LNCAP (cell line): Measurements from ENCODE around the gene BLMH.

Source experiments
- TF ChIP-seq, protein P1 (sequence below): fragments of 450-650 bp; IDR thresholded peaks from 2 replicates; pipeline ENCODE4 v1.5.1; 2017; ENCODE audit warnings: mild to moderate bottlenecking

Gene BLMH

DNA sequence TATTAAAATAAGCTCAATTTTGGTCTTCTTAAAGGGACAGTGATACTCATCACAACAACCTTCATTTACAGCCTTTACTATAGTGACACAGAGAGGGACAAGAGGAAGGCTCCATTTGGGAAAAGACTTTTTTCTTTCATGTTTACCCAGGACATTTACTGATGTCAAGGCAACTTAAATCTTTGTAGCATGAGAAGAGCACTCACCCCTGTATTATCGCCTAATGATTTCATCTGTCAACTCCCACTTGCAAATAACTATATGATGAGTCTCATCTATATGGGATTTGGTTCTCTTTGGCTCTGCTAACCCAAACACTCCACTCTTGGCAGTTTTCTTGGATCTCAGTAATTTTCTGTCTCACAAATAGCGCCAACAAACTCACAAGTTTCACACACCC lies 24.1 kb downstream of the BLMH start:
- TF ChIP-seq, protein P1, sequence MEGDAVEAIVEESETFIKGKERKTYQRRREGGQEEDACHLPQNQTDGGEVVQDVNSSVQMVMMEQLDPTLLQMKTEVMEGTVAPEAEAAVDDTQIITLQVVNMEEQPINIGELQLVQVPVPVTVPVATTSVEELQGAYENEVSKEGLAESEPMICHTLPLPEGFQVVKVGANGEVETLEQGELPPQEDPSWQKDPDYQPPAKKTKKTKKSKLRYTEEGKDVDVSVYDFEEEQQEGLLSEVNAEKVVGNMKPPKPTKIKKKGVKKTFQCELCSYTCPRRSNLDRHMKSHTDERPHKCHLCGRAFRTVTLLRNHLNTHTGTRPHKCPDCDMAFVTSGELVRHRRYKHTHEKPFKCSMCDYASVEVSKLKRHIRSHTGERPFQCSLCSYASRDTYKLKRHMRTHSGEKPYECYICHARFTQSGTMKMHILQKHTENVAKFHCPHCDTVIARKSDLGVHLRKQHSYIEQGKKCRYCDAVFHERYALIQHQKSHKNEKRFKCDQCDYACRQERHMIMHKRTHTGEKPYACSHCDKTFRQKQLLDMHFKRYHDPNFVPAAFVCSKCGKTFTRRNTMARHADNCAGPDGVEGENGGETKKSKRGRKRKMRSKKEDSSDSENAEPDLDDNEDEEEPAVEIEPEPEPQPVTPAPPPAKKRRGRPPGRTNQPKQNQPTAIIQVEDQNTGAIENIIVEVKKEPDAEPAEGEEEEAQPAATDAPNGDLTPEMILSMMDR = no peak

DNA sequence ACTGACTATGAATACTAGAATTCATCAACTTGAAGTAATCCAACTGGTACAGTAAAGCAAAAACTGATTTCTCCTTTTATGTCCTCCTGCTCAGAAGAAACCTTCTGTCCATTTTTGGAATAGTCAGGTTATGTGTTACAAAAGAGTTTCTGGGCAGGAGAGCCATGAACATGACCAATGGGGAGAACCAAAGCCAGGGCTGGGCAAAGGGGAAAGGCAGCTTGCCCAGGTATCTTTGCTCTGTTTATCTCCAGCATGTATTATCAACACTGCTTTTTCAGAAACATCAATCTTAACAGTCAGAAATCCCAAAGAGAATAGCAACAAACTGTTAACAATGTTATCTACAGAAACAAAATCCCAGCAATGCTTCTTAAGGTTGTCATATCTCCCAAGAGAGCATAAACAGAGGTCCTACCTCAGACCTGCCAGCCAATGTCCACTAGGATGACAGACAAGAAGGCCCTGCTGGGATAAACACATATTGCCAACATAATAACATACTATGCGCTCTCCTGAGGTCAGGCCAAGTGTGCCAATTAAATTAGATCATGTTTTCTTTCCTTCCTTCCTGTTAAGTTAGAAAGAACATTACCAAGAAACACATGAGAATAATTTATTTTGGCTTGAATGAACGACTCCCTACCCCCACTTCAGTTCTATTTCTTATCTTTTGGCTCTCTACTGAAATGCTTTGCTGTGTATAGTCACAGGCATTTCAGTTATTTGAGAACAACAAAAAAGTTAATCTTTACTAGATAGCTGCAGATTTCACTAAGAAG lies 28.0 kb downstream of the BLMH start:
- TF ChIP-seq, protein P1 = no peak

DNA sequence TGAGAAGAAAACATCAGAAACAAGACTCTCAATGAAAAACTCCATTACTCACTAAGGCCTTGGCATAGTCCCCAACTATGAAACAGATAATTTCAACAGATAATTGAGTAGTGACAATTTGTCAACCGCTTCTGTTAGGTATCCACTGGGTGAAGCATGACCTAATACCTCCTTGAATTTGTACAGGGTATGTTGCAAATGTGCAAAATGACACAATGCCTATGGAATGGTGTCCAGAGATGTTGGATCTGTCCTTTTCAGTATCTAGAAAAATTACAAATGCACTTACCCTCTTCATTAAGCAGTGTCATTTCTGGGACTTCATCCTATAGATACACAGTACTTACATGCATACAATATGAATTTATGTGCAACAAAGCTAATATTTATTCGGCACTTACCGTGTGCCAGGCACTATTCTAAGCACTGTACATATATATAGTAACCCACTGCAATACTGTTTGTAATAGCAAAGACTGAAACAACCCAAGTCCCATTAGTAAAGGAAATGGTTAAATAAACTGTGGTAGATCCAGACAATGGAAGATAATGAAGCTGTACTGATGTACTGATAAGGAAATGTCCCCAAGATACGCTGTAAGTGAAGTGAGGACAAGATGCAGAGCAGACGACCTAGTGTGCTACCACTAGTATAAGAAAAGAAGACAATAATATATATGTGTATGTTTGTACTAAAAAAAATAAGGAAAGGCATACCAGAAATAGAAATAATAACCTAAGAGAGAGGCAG lies 34.8 kb downstream of the BLMH start:
- TF ChIP-seq, protein P1 = no peak

DNA sequence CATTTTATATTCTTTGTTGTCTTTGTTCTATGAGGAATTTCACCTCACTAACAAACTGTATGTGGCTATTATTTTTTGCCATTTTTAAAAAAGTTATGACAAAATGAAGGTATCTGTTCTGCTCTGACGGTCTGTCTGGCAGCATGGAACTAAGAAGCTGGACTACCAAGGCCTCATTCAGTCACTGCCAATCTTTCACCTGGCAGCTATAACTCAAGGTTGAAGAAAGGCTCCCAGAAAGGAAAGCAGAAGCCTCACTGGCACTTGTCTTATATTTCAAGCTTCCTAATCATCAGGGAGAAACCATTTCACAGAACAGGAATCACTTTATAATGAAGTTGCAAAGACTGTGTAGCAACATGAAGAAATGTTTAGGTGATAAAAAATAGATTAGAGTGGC lies 37.6 kb downstream of the BLMH start:
- TF ChIP-seq, protein P1 = no peak

DNA sequence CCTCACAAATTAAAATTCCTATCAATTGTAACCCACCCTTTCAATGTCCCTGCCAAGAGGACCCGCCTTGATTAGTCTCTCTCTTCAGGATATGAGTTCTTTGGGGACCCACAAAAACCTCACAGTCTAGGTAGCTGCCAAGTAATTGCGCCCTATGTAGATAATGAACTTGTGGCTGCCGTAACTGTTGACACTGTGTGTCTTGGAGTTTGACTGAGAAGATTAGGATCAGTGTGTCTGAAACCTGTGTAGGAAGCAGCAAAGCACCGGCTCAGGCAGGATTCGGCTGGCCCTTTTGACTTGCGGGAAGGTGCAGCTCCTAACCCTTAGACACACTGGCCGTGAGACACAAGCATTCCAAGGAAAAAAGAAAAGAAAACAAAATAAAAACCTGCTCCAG lies 38.4 kb downstream of the BLMH start:
- TF ChIP-seq, protein P1 = no peak

DNA sequence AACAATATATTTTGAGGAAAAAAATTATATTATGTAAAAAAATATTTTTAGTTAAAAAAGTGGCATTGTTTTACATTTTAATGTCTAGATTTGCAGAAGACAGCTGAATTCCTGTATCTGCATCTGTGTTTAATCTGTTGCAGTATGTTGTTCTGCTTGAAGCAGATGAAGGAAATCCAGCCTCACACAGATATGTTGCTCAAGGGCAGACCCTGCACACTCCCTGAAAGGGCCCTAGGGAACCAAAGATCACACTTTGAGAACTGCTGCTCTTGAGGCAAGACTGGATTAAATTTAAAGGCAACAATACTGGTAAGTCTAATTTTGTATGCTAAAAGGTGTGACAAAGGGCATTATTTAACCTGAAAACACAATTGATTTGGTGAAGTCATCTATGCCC lies 39.8 kb downstream of the BLMH start:
- TF ChIP-seq, protein P1 = no peak

DNA sequence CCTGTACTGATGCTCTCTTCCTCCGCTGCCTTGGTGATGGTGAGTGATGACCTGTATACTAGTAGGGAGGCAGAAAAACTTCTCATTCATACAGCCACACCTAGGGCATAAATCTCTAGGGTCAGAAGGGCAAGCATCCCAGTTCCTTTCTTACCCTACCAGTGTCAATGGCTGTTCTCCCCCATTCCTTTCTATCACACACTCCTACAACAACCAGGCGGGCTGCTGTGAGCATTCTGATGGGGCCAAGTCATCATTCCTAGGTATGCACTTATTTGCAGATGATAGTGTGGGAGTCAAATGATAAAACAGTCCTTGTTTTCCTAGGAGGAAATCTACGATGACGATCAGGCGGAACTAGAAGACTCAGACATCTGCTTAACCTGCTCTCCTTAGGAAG lies 42.3 kb downstream of the BLMH start:
- TF ChIP-seq, protein P1 = no peak
